ENCODE measurements around the gene WSCD2. TPM values are rescaled to one million over a fixed set of nuclear protein-coding genes. Genes with fewer than 3 reads are reported as not detected.

The WSCD2 gene
- polyA plus RNA-seq, 1 donor from 2014 or later = 5.8 TPM

DNA sequence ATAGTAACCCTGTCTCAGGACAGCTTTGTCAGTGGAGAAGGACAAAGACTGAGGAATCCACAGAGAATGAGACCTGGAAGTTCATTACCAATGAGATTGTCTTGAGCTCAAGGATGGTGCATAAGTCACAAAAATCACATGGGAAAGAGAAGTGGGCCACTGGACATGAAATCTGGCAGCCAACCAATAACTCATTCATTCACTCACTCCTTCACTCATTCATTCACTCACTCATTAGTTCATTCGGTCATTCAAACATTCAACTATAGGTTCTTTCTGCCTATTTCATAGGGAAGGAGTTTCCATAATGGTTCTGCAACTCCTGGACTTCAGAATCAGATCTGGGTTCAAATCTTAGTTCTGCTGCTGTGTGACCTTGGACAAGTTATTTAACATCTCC, 18.2 kb upstream of the WSCD2 start:
- no peaks in the 10 kb centered on the region for H3K79me2 ChIP-seq (replicated peaks; ENCODE audit: insufficient read depth, low read length)
- no peak overlapping the region for H2AFZ ChIP-seq (ENCODE audit: low read depth, low read length)
- no peaks in the 10 kb centered on the region for H3K36me3 ChIP-seq (ENCODE audit: insufficient read depth, low read length)
- H3K27me3 ChIP-seq (ENCODE audit: insufficient read depth, low read depth, low read length) = no peaks in the 10 kb centered on the region
- no peaks in the 10 kb centered on the region for H4K20me1 ChIP-seq (ENCODE audit: insufficient read depth)
- no peak for TF ChIP-seq POLR2AphosphoS5 (IDR thresholded peaks at IDR 0.05)
- TF ChIP-seq, protein P1, sequence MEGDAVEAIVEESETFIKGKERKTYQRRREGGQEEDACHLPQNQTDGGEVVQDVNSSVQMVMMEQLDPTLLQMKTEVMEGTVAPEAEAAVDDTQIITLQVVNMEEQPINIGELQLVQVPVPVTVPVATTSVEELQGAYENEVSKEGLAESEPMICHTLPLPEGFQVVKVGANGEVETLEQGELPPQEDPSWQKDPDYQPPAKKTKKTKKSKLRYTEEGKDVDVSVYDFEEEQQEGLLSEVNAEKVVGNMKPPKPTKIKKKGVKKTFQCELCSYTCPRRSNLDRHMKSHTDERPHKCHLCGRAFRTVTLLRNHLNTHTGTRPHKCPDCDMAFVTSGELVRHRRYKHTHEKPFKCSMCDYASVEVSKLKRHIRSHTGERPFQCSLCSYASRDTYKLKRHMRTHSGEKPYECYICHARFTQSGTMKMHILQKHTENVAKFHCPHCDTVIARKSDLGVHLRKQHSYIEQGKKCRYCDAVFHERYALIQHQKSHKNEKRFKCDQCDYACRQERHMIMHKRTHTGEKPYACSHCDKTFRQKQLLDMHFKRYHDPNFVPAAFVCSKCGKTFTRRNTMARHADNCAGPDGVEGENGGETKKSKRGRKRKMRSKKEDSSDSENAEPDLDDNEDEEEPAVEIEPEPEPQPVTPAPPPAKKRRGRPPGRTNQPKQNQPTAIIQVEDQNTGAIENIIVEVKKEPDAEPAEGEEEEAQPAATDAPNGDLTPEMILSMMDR (IDR thresholded peaks at IDR 0.05; ENCODE audit: poor library complexity, severe bottlenecking) = no peak
- H3K4me2 ChIP-seq (ENCODE audit: low read length) = no peak overlapping the region
- no peaks in the 10 kb centered on the region for H3K9me3 ChIP-seq (ENCODE audit: low read length)
- H3K9ac ChIP-seq (ENCODE audit: low read length) = no peak overlapping the region
- H3K27ac ChIP-seq (ENCODE audit: low read length) = no peak overlapping the region
- no peaks in the 10 kb centered on the region for H3K9me2 ChIP-seq (ENCODE audit: insufficient read depth, low read length)
- H3K4me3 ChIP-seq (ENCODE audit: low read length) = no peak overlapping the region
- no peaks in the 10 kb centered on the region for H3F3A ChIP-seq (ENCODE audit: insufficient read depth, low read length, poor library complexity, severe bottlenecking)

DNA sequence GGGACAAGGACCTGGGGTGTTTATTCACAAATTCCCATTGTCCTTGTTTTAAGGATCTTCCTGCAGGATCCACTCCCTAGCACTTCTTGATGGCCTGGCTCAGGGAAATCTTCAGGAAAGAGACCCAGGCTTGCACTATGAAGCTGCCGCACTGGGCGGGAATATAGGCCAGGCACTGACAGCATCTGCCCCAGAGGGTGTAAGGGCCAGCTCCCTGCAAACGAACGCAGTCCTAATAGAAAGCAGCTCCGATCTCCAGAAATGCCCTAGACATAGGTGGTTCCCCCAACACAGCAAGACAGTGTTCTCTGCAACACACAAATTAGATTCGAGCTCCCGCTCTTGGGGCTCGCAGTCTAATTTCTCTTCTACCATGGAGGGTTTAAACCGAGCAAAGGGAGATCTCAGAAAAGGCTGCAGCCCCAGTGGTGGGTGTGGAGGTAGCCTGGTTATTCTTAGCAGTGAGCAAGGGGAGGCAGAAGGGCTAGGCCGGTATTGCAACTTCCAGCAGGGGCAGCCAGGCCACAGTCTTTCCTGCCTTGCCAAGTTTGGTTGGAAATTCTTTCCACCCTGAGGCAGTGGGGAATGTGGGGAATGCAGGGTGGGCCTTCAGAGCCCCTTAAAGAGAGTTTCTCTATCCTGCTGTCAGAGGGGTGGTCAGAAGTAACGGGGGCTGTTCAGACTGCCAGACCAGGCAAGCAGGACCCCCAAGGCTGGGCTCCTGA, 16.1 kb upstream of the WSCD2 start:
- H3K9me2 ChIP-seq (ENCODE audit: insufficient read depth, low read length) = no peaks in the 10 kb centered on the region

DNA sequence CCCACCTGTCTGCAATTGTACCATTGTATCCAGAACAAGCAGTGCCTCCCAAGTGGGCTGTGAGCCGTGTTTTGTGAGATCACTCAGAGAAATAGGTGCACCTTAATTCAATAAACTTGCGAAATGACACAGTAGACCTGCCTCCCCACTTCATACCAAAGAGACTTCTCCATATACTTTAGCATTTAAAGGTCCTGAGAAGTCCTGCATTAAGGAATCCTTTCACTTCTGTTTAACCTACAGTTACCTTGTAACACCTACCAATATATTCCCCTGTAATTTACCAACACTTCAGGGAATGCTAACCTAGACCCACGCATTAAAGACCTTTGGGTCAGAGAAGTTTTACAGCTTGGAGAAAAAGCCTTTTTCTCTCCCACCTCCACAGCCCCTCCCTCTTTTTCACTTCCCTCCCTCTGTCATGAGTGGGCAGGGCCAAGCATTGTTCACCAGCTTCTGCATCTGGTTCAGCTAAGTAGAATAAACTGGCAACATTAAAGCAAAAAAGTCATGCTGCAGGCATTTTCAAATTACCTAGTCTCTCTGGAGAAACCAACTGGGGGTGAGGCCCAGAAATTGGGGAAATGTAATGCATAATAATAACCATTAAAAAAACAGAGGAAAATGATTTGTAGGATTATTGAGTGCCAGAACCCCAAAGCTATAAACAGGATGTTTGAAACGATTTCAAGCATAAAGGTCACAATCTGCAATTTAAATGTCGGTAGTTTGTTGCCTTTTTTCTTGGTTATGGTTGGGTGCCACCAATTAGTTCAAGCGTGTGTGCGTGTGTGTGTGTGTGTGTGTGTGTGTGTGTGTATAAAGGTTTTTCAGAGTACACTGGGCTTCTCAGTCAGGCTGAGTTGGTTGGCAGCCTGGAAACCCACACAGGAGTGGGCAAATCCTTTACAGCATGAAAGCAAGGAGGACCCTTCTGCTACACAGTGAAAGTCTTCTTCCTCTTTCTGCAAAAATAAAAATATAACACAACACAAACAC, 13.7 kb upstream of the WSCD2 start:
- Histone ChIP-seq H3K9me2 (ENCODE audit: insufficient read depth, low read length) (no peaks in the 10 kb centered on the region), H3F3A (ENCODE audit: insufficient read depth, low read length, poor library complexity, severe bottlenecking) (no peaks in the 10 kb centered on the region), H3K4me3 (ENCODE audit: low read length) (no peak overlapping the region), H3K9me3 (ENCODE audit: low read length) (no peaks in the 10 kb centered on the region), H3K79me2 (replicated peaks; ENCODE audit: insufficient read depth, low read length) (no peaks in the 10 kb centered on the region), H3K36me3 (ENCODE audit: insufficient read depth, low read length) (no peaks in the 10 kb centered on the region), H3K4me2 (ENCODE audit: low read length) (no peak overlapping the region), H2AFZ (ENCODE audit: low read depth, low read length) (no peak overlapping the region), H3K27ac (ENCODE audit: low read length) (no peak overlapping the region), H3K9ac (ENCODE audit: low read length) (no peak overlapping the region), H4K20me1 (ENCODE audit: insufficient read depth) (no peaks in the 10 kb centered on the region), H3K27me3 (ENCODE audit: insufficient read depth, low read depth, low read length) (no peaks in the 10 kb centered on the region)
- TF ChIP-seq SMC3 (conservative IDR thresholded peaks at IDR 0.05; ENCODE audit: poor library complexity) (no peak), POLR2AphosphoS5 (IDR thresholded peaks at IDR 0.05) (no peak), EP300 (conservative IDR thresholded peaks at IDR 0.05; ENCODE audit: poor library complexity, severe bottlenecking) (no peak), EZH2 (IDR thresholded peaks at IDR 0.05; ENCODE audit: borderline replicate concordance, insufficient read depth, low read length, poor library complexity, severe bottlenecking) (no peak), MXI1 (conservative IDR thresholded peaks at IDR 0.05; ENCODE audit: poor library complexity, severe bottlenecking) (no peak)

More for the DNA sequence above, 16.1 kb upstream of the WSCD2 start:
- H3K27me3 ChIP-seq (ENCODE audit: insufficient read depth, low read depth, low read length) = no peaks in the 10 kb centered on the region
- no peaks in the 10 kb centered on the region for H3K36me3 ChIP-seq (ENCODE audit: insufficient read depth, low read length)
- H3K4me2 ChIP-seq (ENCODE audit: low read length) = no peak overlapping the region
- no peaks in the 10 kb centered on the region for H4K20me1 ChIP-seq (ENCODE audit: insufficient read depth)
- H2AFZ ChIP-seq (ENCODE audit: low read depth, low read length) = no peak overlapping the region
- H3K27ac ChIP-seq (ENCODE audit: low read length) = no peak overlapping the region
- no peaks in the 10 kb centered on the region for H3K9me3 ChIP-seq (ENCODE audit: low read length)
- no peak for TF ChIP-seq MXI1 (conservative IDR thresholded peaks at IDR 0.05; ENCODE audit: poor library complexity, severe bottlenecking)
- no peaks in the 10 kb centered on the region for H3F3A ChIP-seq (ENCODE audit: insufficient read depth, low read length, poor library complexity, severe bottlenecking)
- no peaks in the 10 kb centered on the region for H3K79me2 ChIP-seq (replicated peaks; ENCODE audit: insufficient read depth, low read length)
- H3K4me3 ChIP-seq (ENCODE audit: low read length) = no peak overlapping the region
- no peak overlapping the region for H3K9ac ChIP-seq (ENCODE audit: low read length)

Measured in neural cell (in vitro differentiated cells).